Type B pancreatic cell (in vitro differentiated cells): ENCODE results near the gene RALGAPB. TPM values are rescaled to one million over a fixed set of nuclear protein-coding genes. Genes with fewer than 3 reads are reported as not detected.

Experiments
- DNase-seq: peaks from one replicate; pipeline ENCODE4 v3.0.0; 2021; ENCODE audit warnings: mixed read lengths; ENCODE audit not compliant: unreplicated experiment; ENCODE audit errors: extremely low spot score
- H3K27ac Mint-ChIP-seq: 2 replicates; pipeline ENCODE4 v1.8.0; 2021; ENCODE audit warnings: mild to moderate bottlenecking, mixed read lengths
- H3K27me3 Mint-ChIP-seq: 2 replicates; pipeline ENCODE4 v1.8.0; 2021; ENCODE audit warnings: mixed read lengths
- H3K36me3 Mint-ChIP-seq: 2 replicates; pipeline ENCODE4 v1.8.0; 2021; ENCODE audit warnings: mixed read lengths
- H3K4me1 Mint-ChIP-seq: one replicate; pipeline ENCODE4 v1.8.0; 2021; ENCODE audit warnings: mixed read lengths; ENCODE audit not compliant: unreplicated experiment
- H3K4me3 Mint-ChIP-seq: 2 replicates; pipeline ENCODE4 v1.8.0; 2021; ENCODE audit warnings: mild to moderate bottlenecking, mixed read lengths
- H3K9me3 Mint-ChIP-seq: 2 replicates; pipeline ENCODE4 v1.8.0; 2021; ENCODE audit warnings: mixed read lengths
- total RNA-seq: library from RNA; stranded (reverse); gene quantifications from 2 replicates; pipeline ENCODE4 v1.2.1, GENCODE V29; 2021; ENCODE audit warnings: low replicate concordance
- TF ChIP-seq, protein P1 (sequence below): fragments of 200-600 bp; sonication (generic); conservative IDR thresholded peaks from 2 replicates; pipeline ENCODE4 v1.5.0; 2021; ENCODE audit warnings: antibody characterized with exemption, mild to moderate bottlenecking

Gene RALGAPB
- total RNA-seq, 1 donor from 2014 or later, result 38.2 TPM

- Mint-ChIP-seq H3K4me3 (peak overlapping the region; percentile 25), H3K27ac (peak overlapping the region; percentile 84), H3K36me3 (no peaks in the 10 kb centered on the region), H3K27me3 (peaks cover 36% of the 10 kb centered on the region), H3K9me3 (no peaks in the 10 kb centered on the region), H3K4me1 (no peaks in the 10 kb centered on the region)
- DNase-seq, result no peak
- TF ChIP-seq, protein P1, sequence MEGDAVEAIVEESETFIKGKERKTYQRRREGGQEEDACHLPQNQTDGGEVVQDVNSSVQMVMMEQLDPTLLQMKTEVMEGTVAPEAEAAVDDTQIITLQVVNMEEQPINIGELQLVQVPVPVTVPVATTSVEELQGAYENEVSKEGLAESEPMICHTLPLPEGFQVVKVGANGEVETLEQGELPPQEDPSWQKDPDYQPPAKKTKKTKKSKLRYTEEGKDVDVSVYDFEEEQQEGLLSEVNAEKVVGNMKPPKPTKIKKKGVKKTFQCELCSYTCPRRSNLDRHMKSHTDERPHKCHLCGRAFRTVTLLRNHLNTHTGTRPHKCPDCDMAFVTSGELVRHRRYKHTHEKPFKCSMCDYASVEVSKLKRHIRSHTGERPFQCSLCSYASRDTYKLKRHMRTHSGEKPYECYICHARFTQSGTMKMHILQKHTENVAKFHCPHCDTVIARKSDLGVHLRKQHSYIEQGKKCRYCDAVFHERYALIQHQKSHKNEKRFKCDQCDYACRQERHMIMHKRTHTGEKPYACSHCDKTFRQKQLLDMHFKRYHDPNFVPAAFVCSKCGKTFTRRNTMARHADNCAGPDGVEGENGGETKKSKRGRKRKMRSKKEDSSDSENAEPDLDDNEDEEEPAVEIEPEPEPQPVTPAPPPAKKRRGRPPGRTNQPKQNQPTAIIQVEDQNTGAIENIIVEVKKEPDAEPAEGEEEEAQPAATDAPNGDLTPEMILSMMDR, result no peak
Observed at GRCh38 chr20:38617011-38617829, 144.6 kb downstream of the RALGAPB start.

DNA sequence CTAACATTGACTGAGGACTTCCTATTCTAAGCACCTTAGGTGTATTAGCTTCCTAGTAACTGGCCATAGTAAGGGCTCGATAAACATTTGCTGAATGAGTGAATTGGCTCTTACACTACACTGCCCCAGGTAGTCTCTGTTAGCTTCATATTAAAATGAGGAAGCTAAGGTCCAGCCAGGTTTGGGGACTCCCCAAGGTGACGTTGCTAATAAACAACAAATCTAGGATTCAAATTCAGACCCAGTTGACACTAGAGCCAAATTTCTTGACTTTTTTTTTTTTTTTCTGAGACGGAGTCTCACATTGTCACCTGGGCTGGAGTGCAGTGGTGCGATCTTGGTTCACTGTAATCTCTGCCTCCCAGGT lies 145.2 kb downstream of the RALGAPB start:
- Mint-ChIP-seq H3K9me3 (no peaks in the 10 kb centered on the region), H3K27me3 (peaks cover 33% of the 10 kb centered on the region), H3K27ac (peak overlapping the region; percentile 84), H3K4me1 (no peaks in the 10 kb centered on the region), H3K36me3 (no peaks in the 10 kb centered on the region), H3K4me3 (no peak overlapping the region)
- TF ChIP-seq, protein P1, result no peak
- DNase-seq, result no peak

- no peak overlapping the region for H3K27ac Mint-ChIP-seq
- no peaks in the 10 kb centered on the region for H3K36me3 Mint-ChIP-seq
- no peak overlapping the region for H3K4me3 Mint-ChIP-seq
- DNase-seq, result no peak
- no peaks in the 10 kb centered on the region for H3K4me1 Mint-ChIP-seq
- peaks cover 22% of the 10 kb centered on the region for H3K27me3 Mint-ChIP-seq
- TF ChIP-seq, protein P1, result no peak
- no peaks in the 10 kb centered on the region for H3K9me3 Mint-ChIP-seq
Observed at GRCh38 chr20:38620441-38620840, 147.8 kb downstream of the RALGAPB start.

DNA sequence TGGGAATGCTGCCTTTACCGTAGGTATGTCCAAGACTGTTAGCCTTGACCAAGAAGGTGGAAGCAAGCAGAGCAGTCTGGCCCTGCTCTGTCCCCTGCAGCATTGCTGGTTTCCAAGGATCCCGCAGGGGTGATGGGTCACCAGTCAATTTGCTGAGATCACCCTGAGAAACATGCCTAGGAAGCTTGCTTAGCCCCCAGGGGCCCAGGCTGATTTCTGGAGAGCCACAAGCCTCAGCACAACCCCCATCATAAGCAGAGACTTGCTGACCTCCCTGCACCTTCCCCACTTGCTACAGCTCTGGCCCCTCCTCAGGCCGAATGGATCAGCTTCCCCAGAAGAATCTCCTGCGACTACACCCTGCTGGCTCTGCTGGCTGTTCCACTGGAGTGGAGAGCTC lies 150.4 kb downstream of the RALGAPB start:
- no peak overlapping the region for H3K4me3 Mint-ChIP-seq
- no peaks in the 10 kb centered on the region for H3K36me3 Mint-ChIP-seq
- TF ChIP-seq, protein P1, result no peak
- H3K27me3 Mint-ChIP-seq, result peaks cover 11% of the 10 kb centered on the region
- H3K27ac Mint-ChIP-seq, result no peak overlapping the region
- no peaks in the 10 kb centered on the region for H3K4me1 Mint-ChIP-seq
- no peak for DNase-seq
- no peaks in the 10 kb centered on the region for H3K9me3 Mint-ChIP-seq

- DNase-seq, result no peak
- H3K27me3 Mint-ChIP-seq, result peaks cover 7% of the 10 kb centered on the region
- no peaks in the 10 kb centered on the region for H3K4me1 Mint-ChIP-seq
- H3K36me3 Mint-ChIP-seq, result no peaks in the 10 kb centered on the region
- TF ChIP-seq, protein P1, result no peak
- H3K27ac Mint-ChIP-seq, result no peak overlapping the region
- no peaks in the 10 kb centered on the region for H3K9me3 Mint-ChIP-seq
- H3K4me3 Mint-ChIP-seq, result no peak overlapping the region
Observed at GRCh38 chr20:38624084-38624483, 151.4 kb downstream of the RALGAPB start.
